Uterus (tissue), 2 donors: ENCODE data around the gene PRRC2C.
"Not testable (repeated sequence)": the region's sequence is repeated elsewhere in the genome, so short reads cannot be mapped to it uniquely, and the experiment has no call there.

ENCODE experiments used
- CTCF ChIP-seq, 4 experiments: fragments of 200-600 bp in 2 of 4; fragments of 450-650 bp in 2 of 4; sonication (generic) in 2 of 4; IDR thresholded peaks; one replicate each; pipeline ENCODE4 v1.5.1; 2016 to 2019; ENCODE audit warnings: antibody characterized with exemption in 4 of 4, mild to moderate bottlenecking in 2 of 4, moderate library complexity in 1 of 4
- POLR2A ChIP-seq, 2 donors: fragments of 450-650 bp; IDR thresholded peaks; one replicate each; pipeline ENCODE4 v1.6.1; 2016; ENCODE audit warnings: antibody characterized with exemption in 2 of 2, mild to moderate bottlenecking in 1 of 2, moderate library complexity in 1 of 2

GRCh38 chr1:171553960-171554359 is 68.6 kb downstream of the PRRC2C start:
- TF ChIP-seq CTCF, POLR2A (IDR thresholded peaks at IDR 0.05): not testable (repeated sequence)
